OCI-LY7 (cell line): ENCODE data around the gene TMEM39A.

Experiments used
- CTCF ChIP-seq: fragments of 200-600 bp; sonication (generic); conservative IDR thresholded peaks from 2 replicates; pipeline ENCODE4 v1.5.1; 2014; ENCODE audit warnings: mild to moderate bottlenecking, antibody characterized with exemption, low read length, moderate library complexity, mixed read lengths
- EZH2phosphoT487 ChIP-seq: fragments of 200-600 bp; sonication (generic); IDR thresholded peaks from 2 replicates; pipeline ENCODE4 v1.6.1; 2018; ENCODE audit warnings: low read depth, borderline replicate concordance, mild to moderate bottlenecking, mixed run types, antibody characterized with exemption, low read length, moderate library complexity, mixed read lengths

DNA sequence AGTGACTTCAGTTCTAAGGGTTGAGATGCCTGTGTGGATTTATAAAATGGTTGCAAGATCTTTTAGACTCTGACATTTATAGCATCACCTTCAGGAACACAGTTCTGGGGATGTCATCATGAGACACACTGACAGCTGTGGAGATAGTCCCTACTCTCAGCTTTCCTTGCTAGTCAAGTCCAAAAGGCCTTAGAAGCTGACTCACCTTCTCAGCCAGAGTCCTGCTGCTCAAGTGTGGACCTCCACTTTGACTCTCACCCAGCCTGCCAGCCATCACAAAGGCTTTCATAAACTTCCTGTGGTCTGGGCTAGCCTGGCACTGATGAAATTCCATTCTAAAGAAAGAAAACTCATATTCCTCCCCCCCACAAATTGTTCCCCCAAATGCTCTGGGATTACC lies 44.8 kb downstream of the TMEM39A start:
- TF ChIP-seq CTCF, result no peak
- no peak for TF ChIP-seq EZH2phosphoT487
